Keratinocyte (primary cell): ENCODE measurements around the gene MAPT.

ENCODE experiments used
- EZH2 ChIP-seq: IDR thresholded peaks from one replicate; pipeline ENCODE4 v1.6.1; 2012; ENCODE audit warnings: inconsistent platforms, mild to moderate bottlenecking, low read length, moderate library complexity
- TF ChIP-seq, protein P1 (sequence below), 3 experiments: IDR thresholded peaks in 1 of 3; conservative IDR thresholded peaks in 1 of 3; optimal IDR thresholded peaks in 1 of 3; 2 replicates in 2 of 3; 3 replicates in 1 of 3; pipeline versions ENCODE3 to v1.5.1; 2011; ENCODE audit warnings: low read length in 3 of 3, mild to moderate bottlenecking in 3 of 3, moderate library complexity in 2 of 3, control low read depth in 1 of 3, inconsistent platforms in 1 of 3; ENCODE audit not compliant: insufficient read depth in 2 of 3; ENCODE audit errors: extremely low read depth in 1 of 3

DNA sequence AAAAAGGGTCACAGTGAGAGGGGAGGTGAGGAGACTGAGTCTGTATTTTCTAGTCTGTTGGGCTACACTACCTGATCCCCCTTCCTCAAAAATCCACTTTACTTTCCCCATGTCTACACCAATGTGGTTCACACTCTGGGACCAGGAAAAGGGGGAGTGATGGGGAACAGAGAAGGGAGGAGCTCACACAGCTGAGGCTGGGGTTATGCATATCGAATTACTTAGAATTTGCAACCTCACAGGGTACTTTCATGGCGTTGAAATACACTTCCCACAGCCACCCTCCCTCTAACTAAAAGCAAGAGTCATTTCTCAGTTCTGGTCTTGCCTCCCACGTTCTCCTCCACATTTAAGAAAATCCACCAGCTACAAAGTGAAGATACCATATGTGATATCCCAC lies 14.1 kb downstream of the MAPT start:
- TF ChIP-seq, protein P1, sequence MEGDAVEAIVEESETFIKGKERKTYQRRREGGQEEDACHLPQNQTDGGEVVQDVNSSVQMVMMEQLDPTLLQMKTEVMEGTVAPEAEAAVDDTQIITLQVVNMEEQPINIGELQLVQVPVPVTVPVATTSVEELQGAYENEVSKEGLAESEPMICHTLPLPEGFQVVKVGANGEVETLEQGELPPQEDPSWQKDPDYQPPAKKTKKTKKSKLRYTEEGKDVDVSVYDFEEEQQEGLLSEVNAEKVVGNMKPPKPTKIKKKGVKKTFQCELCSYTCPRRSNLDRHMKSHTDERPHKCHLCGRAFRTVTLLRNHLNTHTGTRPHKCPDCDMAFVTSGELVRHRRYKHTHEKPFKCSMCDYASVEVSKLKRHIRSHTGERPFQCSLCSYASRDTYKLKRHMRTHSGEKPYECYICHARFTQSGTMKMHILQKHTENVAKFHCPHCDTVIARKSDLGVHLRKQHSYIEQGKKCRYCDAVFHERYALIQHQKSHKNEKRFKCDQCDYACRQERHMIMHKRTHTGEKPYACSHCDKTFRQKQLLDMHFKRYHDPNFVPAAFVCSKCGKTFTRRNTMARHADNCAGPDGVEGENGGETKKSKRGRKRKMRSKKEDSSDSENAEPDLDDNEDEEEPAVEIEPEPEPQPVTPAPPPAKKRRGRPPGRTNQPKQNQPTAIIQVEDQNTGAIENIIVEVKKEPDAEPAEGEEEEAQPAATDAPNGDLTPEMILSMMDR (optimal IDR thresholded peaks at IDR 0.05 in 1 of 3, IDR thresholded peaks at IDR 0.05 in 1 of 3, conservative IDR thresholded peaks at IDR 0.05 in 1 of 3; ENCODE audit: extremely low read depth in 1 of 3, insufficient read depth in 2 of 3, low read length in 3 of 3): no peak
- no peak for TF ChIP-seq EZH2
